ENCODE results near the gene ARID3A. TPM values are rescaled to one million over a fixed set of nuclear protein-coding genes. Genes with fewer than 3 reads are reported as not detected.

Gene ARID3A
- polyA plus RNA-seq, 3 donors: 19.9 to 37.0 (median 28.3) TPM

GRCh38 chr19:1004803-1005664 is 79.2 kb downstream of the ARID3A start:
- no peak for DNase-seq (ENCODE audit: extremely low read depth in 1 of 11, low read depth in 9 of 11, low spot score in 4 of 11)

GRCh38 chr19:1006711-1007398 is 81.0 kb downstream of the ARID3A start:
- DNase-seq (ENCODE audit: extremely low read depth in 1 of 11, low read depth in 9 of 11, low spot score in 4 of 11): no peak

- DNase-seq (ENCODE audit: extremely low read depth in 1 of 11, low read depth in 9 of 11, low spot score in 4 of 11): no peak
Observed at GRCh38 chr19:1007399-1008251, 81.8 kb downstream of the ARID3A start.

GRCh38 chr19:1008268-1009040 is 82.6 kb downstream of the ARID3A start:
- DNase-seq (ENCODE audit: extremely low read depth in 1 of 11, low read depth in 9 of 11, low spot score in 4 of 11): no peak

GRCh38 chr19:1009041-1009980 is 83.5 kb downstream of the ARID3A start:
- DNase-seq (ENCODE audit: extremely low read depth in 1 of 11, low read depth in 9 of 11, low spot score in 4 of 11): peak in 1 of 11 donors; percentile 63

GRCh38 chr19:1009981-1010538 is 84.2 kb downstream of the ARID3A start:
- DNase-seq (ENCODE audit: extremely low read depth in 1 of 11, low read depth in 9 of 11, low spot score in 4 of 11): no peak

- no peak for DNase-seq (ENCODE audit: extremely low read depth in 1 of 11, low read depth in 9 of 11, low spot score in 4 of 11)
Observed at GRCh38 chr19:1010586-1011510, 85.0 kb downstream of the ARID3A start.

- DNase-seq (ENCODE audit: extremely low read depth in 1 of 11, low read depth in 9 of 11, low spot score in 4 of 11): no peak
Observed at GRCh38 chr19:1011831-1012333, 86.0 kb downstream of the ARID3A start.

- DNase-seq (ENCODE audit: extremely low read depth in 1 of 11, low read depth in 9 of 11, low spot score in 4 of 11): no peak
Observed at GRCh38 chr19:1012334-1012733, 86.5 kb downstream of the ARID3A start.

- DNase-seq (ENCODE audit: extremely low read depth in 1 of 11, low read depth in 9 of 11, low spot score in 4 of 11): no peak
Observed at GRCh38 chr19:1013218-1013617, 87.4 kb downstream of the ARID3A start.

- no peak for DNase-seq (ENCODE audit: extremely low read depth in 1 of 11, low read depth in 9 of 11, low spot score in 4 of 11)
Observed at GRCh38 chr19:1014161-1015060, 88.6 kb downstream of the ARID3A start.

GRCh38 chr19:1015061-1015781 is 89.4 kb downstream of the ARID3A start:
- DNase-seq (ENCODE audit: extremely low read depth in 1 of 11, low read depth in 9 of 11, low spot score in 4 of 11): no peak

- DNase-seq (ENCODE audit: extremely low read depth in 1 of 11, low read depth in 9 of 11, low spot score in 4 of 11): no peak
Observed at GRCh38 chr19:1015782-1016646, 90.2 kb downstream of the ARID3A start.

- DNase-seq (ENCODE audit: extremely low read depth in 1 of 11, low read depth in 9 of 11, low spot score in 4 of 11): no peak
Observed at GRCh38 chr19:1016647-1017114, 90.8 kb downstream of the ARID3A start.
